ENCODE data around the gene SPAG16. TPM values are rescaled to one million over a fixed set of nuclear protein-coding genes. Genes with fewer than 3 reads are reported as not detected.

SPAG16 gene
- total and polyA plus RNA-seq, 4 donors = 8.7 to 90.6 (median 21.6) TPM

DNA sequence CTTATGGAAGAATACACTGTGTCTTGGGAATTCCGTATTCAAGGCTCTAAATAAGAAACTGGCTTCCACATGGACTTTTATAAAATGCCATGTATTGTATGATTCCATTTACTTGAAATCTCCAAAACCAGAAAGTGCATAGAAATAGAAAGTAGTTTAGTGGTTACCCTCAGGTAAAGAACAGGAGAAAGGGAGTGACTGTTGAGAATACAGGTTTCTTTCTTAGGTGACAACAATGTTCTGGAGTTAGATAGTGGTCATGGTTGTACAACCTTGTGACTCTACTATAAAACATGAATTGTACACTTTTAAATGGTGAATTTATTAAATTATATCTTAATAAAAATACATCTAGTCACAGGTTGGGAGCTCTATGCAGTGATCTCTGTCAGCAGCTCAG, 481.8 kb downstream of the SPAG16 start:
- H3K9me3 ChIP-seq (ENCODE audit: control insufficient read depth in 4 of 4, insufficient read depth in 3 of 4, low read length in 3 of 4) = no peaks in the 10 kb centered on the region
- TF ChIP-seq, protein P1, sequence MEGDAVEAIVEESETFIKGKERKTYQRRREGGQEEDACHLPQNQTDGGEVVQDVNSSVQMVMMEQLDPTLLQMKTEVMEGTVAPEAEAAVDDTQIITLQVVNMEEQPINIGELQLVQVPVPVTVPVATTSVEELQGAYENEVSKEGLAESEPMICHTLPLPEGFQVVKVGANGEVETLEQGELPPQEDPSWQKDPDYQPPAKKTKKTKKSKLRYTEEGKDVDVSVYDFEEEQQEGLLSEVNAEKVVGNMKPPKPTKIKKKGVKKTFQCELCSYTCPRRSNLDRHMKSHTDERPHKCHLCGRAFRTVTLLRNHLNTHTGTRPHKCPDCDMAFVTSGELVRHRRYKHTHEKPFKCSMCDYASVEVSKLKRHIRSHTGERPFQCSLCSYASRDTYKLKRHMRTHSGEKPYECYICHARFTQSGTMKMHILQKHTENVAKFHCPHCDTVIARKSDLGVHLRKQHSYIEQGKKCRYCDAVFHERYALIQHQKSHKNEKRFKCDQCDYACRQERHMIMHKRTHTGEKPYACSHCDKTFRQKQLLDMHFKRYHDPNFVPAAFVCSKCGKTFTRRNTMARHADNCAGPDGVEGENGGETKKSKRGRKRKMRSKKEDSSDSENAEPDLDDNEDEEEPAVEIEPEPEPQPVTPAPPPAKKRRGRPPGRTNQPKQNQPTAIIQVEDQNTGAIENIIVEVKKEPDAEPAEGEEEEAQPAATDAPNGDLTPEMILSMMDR (IDR thresholded peaks at IDR 0.05; ENCODE audit: control extremely low read depth, extremely low read depth) = no peak
- H3K27ac ChIP-seq (ENCODE audit: low read depth in 1 of 2, low read length in 1 of 2) = no peak overlapping the region
- H3K4me1 ChIP-seq (ENCODE audit: control insufficient read depth in 5 of 5, insufficient read depth in 5 of 5, low read length in 5 of 5) = peaks cover 0 to 2% (median 0%) of the 10 kb centered on the region in 5 donors
- DNase-seq (no peak), ATAC-seq (ENCODE audit: insufficient read depth, low FRiP score) (no peak)
- no peaks in the 10 kb centered on the region for H3K27me3 ChIP-seq (ENCODE audit: control insufficient read depth in 3 of 3, insufficient read depth in 3 of 3, low read length in 2 of 3)
- H3K36me3 ChIP-seq (ENCODE audit: control insufficient read depth in 4 of 4, insufficient read depth in 4 of 4, low read length in 4 of 4) = no peaks in the 10 kb centered on the region
- H3K9ac ChIP-seq (ENCODE audit: insufficient read depth in 1 of 2, low read length in 2 of 2) = no peak overlapping the region
- WGBS, 2 donors = 88 to 90% methylated on average over 1 of the region's 1 CpG
- H3K4me3 ChIP-seq = no peak overlapping the region

DNA sequence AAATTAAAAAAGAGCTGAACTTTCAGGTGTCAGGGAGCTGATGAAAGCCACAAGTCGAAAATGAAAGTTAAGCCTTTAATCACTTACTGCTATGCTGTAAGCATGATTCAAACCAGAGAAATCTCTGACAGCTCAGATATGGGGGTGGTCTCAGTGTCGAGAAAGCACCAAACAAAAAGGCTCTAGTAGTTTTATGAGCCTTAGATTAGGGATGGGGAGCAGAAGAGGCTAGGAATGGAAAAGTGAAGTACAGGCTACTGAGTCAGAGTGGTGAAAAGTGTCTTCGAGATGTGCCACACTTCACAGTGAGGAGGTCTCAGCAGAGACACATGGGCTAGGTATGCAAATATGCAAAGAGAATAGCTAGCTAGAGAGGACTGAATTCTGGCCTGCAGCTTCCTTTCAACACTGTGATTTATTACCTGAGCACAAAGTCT, 482.2 kb downstream of the SPAG16 start:
- TF ChIP-seq, protein P1 (IDR thresholded peaks at IDR 0.05; ENCODE audit: control extremely low read depth, extremely low read depth) = no peak
- WGBS, 2 donors = 66% methylated on average over 3 of the region's 3 CpGs
- no peak for ATAC-seq (ENCODE audit: insufficient read depth, low FRiP score)
- no peaks in the 10 kb centered on the region for H3K9me3 ChIP-seq (ENCODE audit: control insufficient read depth in 4 of 4, insufficient read depth in 3 of 4, low read length in 3 of 4)
- no peak for DNase-seq
- no peak overlapping the region for H3K4me3 ChIP-seq
- no peaks in the 10 kb centered on the region for H3K36me3 ChIP-seq (ENCODE audit: control insufficient read depth in 4 of 4, insufficient read depth in 4 of 4, low read length in 4 of 4)
- no peak overlapping the region for H3K9ac ChIP-seq (ENCODE audit: insufficient read depth in 1 of 2, low read length in 2 of 2)
- H3K27me3 ChIP-seq (ENCODE audit: control insufficient read depth in 3 of 3, insufficient read depth in 3 of 3, low read length in 2 of 3) = no peaks in the 10 kb centered on the region
- H3K4me1 ChIP-seq (ENCODE audit: control insufficient read depth in 5 of 5, insufficient read depth in 5 of 5, low read length in 5 of 5) = peaks cover 0 to 2% (median 0%) of the 10 kb centered on the region in 5 donors
- H3K27ac ChIP-seq (ENCODE audit: low read depth in 1 of 2, low read length in 1 of 2) = no peak overlapping the region

- Histone ChIP-seq H3K9ac (ENCODE audit: insufficient read depth in 1 of 2, low read length in 2 of 2) (no peak overlapping the region), H3K4me1 (ENCODE audit: control insufficient read depth in 5 of 5, insufficient read depth in 5 of 5, low read length in 5 of 5) (no peaks in the 10 kb centered on the region), H3K27ac (ENCODE audit: low read depth in 1 of 2, low read length in 1 of 2) (no peak overlapping the region), H3K27me3 (ENCODE audit: control insufficient read depth in 3 of 3, insufficient read depth in 3 of 3, low read length in 2 of 3) (no peaks in the 10 kb centered on the region), H3K36me3 (ENCODE audit: control insufficient read depth in 4 of 4, insufficient read depth in 4 of 4, low read length in 4 of 4) (no peaks in the 10 kb centered on the region), H3K4me3 (no peak overlapping the region), H3K9me3 (ENCODE audit: control insufficient read depth in 4 of 4, insufficient read depth in 3 of 4, low read length in 3 of 4) (no peaks in the 10 kb centered on the region)
- DNase-seq (no peak), ATAC-seq (ENCODE audit: insufficient read depth, low FRiP score) (no peak)
- TF ChIP-seq, protein P1 (IDR thresholded peaks at IDR 0.05; ENCODE audit: control extremely low read depth, extremely low read depth) = no peak
- 91% methylated on average over 2 of the region's 2 CpGs for WGBS, 2 donors
Observed at GRCh38 chr2:213787869-213788268, 503.6 kb downstream of the SPAG16 start.

GRCh38 chr2:213789940-213790339, 505.7 kb downstream of the SPAG16 start:
- WGBS, 2 donors = 75 to 91% methylated on average over 1 of the region's 1 CpG
- Histone ChIP-seq H3K9me3 (ENCODE audit: control insufficient read depth in 4 of 4, insufficient read depth in 3 of 4, low read length in 3 of 4) (no peaks in the 10 kb centered on the region), H3K27me3 (ENCODE audit: control insufficient read depth in 3 of 3, insufficient read depth in 3 of 3, low read length in 2 of 3) (no peaks in the 10 kb centered on the region), H3K9ac (ENCODE audit: insufficient read depth in 1 of 2, low read length in 2 of 2) (no peak overlapping the region), H3K4me1 (ENCODE audit: control insufficient read depth in 5 of 5, insufficient read depth in 5 of 5, low read length in 5 of 5) (no peaks in the 10 kb centered on the region), H3K36me3 (ENCODE audit: control insufficient read depth in 4 of 4, insufficient read depth in 4 of 4, low read length in 4 of 4) (no peaks in the 10 kb centered on the region), H3K4me3 (no peak overlapping the region), H3K27ac (ENCODE audit: low read depth in 1 of 2, low read length in 1 of 2) (no peak overlapping the region)
- ATAC-seq (ENCODE audit: insufficient read depth, low FRiP score) = no peak
- TF ChIP-seq, protein P1 (IDR thresholded peaks at IDR 0.05; ENCODE audit: control extremely low read depth, extremely low read depth) = no peak
- no peak for DNase-seq

Data from lung (tissue), 12 donors.